HepG2 (cell line): ENCODE data around the gene C1QTNF3. TPM values are rescaled to one million over a fixed set of nuclear protein-coding genes. Genes with fewer than 3 reads are reported as not detected.

Experiments used
- ATAC-seq: fragments of 200-7000 bp; cut with Tn5 transposase; 3 replicates; pipeline ENCODE4 v1.9.1; 2020; ENCODE audit warnings: mild to moderate bottlenecking, moderate library complexity
- BruUV-seq: library from RNA; stranded (reverse); fragments of 400-500 nt; replicated peaks from 2 replicates; lab custom pipeline; 2021; lab: Mats Ljungman, UMichigan
- CTCF ChIA-PET: fragments of 300-600 bp; formaldehyde crosslinking; extraction: SDS; loops from one replicate; lab custom pipeline; 2021; ENCODE audit warnings: low total read pairs, inconsistent platforms, low intra/inter-chr PET ratio; lab: Yijun Ruan, JAX
- POLR2A ChIA-PET: fragments of 350-600 bp; sonication (Branson Sonifier 250); formaldehyde crosslinking; loops from one replicate; lab custom pipeline; 2020; ENCODE audit warnings: antibody characterized with exemption, inconsistent platforms; lab: Yijun Ruan, JAX
- DNase-seq: peaks from one replicate; pipeline ENCODE4 v3.0.0-alpha.2; 2015; ENCODE audit warnings: low spot score
- FAIRE-seq: peaks from 3 replicates; lab custom pipeline; 2011; peaks lifted over from hg19 to GRCh38; lab: Jason Lieb, UNC
- H2AFZ ChIP-seq: one replicate; pipeline ENCODE4 v1.6.1; 2011; ENCODE audit warnings: low read length, inconsistent platforms
- H3K27ac ChIP-seq: fragments of 300-600 bp; 3 replicates; pipeline ENCODE4 v1.8.0; 2011; ENCODE audit warnings: mixed run types, mild to moderate bottlenecking, mixed read lengths, low read length, inconsistent platforms; ENCODE audit not compliant: insufficient read depth; ENCODE audit errors: extremely low read length
- H3K27me3 ChIP-seq, 2 experiments: fragments of 200-600 bp in 1 of 2; 2 replicates in 1 of 2; 3 replicates in 1 of 2; pipeline versions ENCODE4 v1.6.0 to v1.8.0; 2011; ENCODE audit warnings: low read length in 2 of 2, mild to moderate bottlenecking in 2 of 2, moderate library complexity in 2 of 2, inconsistent platforms in 1 of 2; ENCODE audit not compliant: insufficient read depth in 2 of 2, control insufficient read depth in 1 of 2
- H3K36me3 ChIP-seq, 2 experiments: fragments of 200-600 bp in 1 of 2; replicated peaks in 1 of 2; 2 replicates in 1 of 2; 3 replicates in 1 of 2; pipeline versions ENCODE4 v1.5.1 to v1.8.0; 2011; ENCODE audit warnings: low read length in 2 of 2, inconsistent platforms in 1 of 2; ENCODE audit not compliant: insufficient read depth in 2 of 2, control insufficient read depth in 1 of 2
- H3K4me1 ChIP-seq: 2 replicates; pipeline ENCODE4 v1.5.1; 2012; ENCODE audit warnings: low read length, inconsistent platforms; ENCODE audit not compliant: insufficient read depth
- H3K4me2 ChIP-seq: 2 replicates; pipeline ENCODE4 v1.6.0; 2011; ENCODE audit warnings: low read depth, low read length, inconsistent platforms
- H3K4me3 ChIP-seq, 3 experiments: fragments of 200-600 bp in 1 of 3; sonication (generic), shearing (Covaris generic) in 1 of 3; replicated peaks in 1 of 3; 2 replicates each; pipeline ENCODE4 v1.5.1; 2011 to 2016; ENCODE audit warnings: low read length in 3 of 3, inconsistent platforms in 2 of 3, low read depth in 2 of 3, mild to moderate bottlenecking in 2 of 3, control low read depth in 1 of 3, mixed read lengths in 1 of 3; ENCODE audit not compliant: insufficient read depth in 1 of 3
- H3K79me2 ChIP-seq: one replicate; pipeline ENCODE4 v1.6.1; 2011; ENCODE audit warnings: low read length, inconsistent platforms; ENCODE audit not compliant: insufficient read depth
- H3K9ac ChIP-seq: 2 replicates; pipeline ENCODE4 v1.6.0; 2011; ENCODE audit warnings: mild to moderate bottlenecking, low read depth, low read length, inconsistent platforms; ENCODE audit not compliant: insufficient read depth
- H3K9me3 ChIP-seq: 2 replicates; pipeline ENCODE4 v1.5.1; 2012; ENCODE audit warnings: mild to moderate bottlenecking, low read length
- H4K20me1 ChIP-seq: 2 replicates; pipeline ENCODE4 v1.6.0; 2011; ENCODE audit warnings: inconsistent platforms, mild to moderate bottlenecking, low read length, moderate library complexity; ENCODE audit not compliant: insufficient read depth
- BHLHE40 ChIP-seq: IDR thresholded peaks from 2 replicates; pipeline ENCODE4 v1.6.1; 2011; ENCODE audit warnings: low read length, improper control_type of control experiment
- DNMT1 ChIP-seq: sonication (generic); formaldehyde crosslinking; IDR thresholded peaks from 2 replicates; pipeline ENCODE4 v1.5.1; 2020; ENCODE audit warnings: mild to moderate bottlenecking, missing genetic modification reagents
- E2F1 ChIP-seq: sonication (generic); formaldehyde crosslinking; IDR thresholded peaks from 2 replicates; pipeline ENCODE4 v1.5.0; 2020; ENCODE audit warnings: missing genetic modification reagents
- PAXIP1 ChIP-seq: sonication (generic); formaldehyde crosslinking; conservative IDR thresholded peaks from 2 replicates; pipeline ENCODE4 v1.4.0; 2020; ENCODE audit warnings: mild to moderate bottlenecking, missing genetic modification reagents, moderate library complexity
- RCOR2 ChIP-seq: IDR thresholded peaks from 2 replicates; pipeline ENCODE4 v1.6.1; 2016; ENCODE audit warnings: missing biosample characterization, missing genetic modification reagents
- SMARCC2 ChIP-seq: fragments of 450-650 bp; IDR thresholded peaks from 2 replicates; pipeline ENCODE4 v1.6.1; 2017; ENCODE audit warnings: antibody characterized with exemption, mild to moderate bottlenecking
- ZBTB7A ChIP-seq: sonication (generic); formaldehyde crosslinking; IDR thresholded peaks from 2 replicates; pipeline ENCODE4 v1.8.0; 2022; ENCODE audit warnings: mild to moderate bottlenecking, missing genetic modification reagents
- ZNF276 ChIP-seq: sonication (generic); formaldehyde crosslinking; IDR thresholded peaks from 2 replicates; pipeline ENCODE4 v1.4.0; 2020; ENCODE audit warnings: mild to moderate bottlenecking, low read depth, missing genetic modification reagents
- ZNF367 ChIP-seq: sonication (generic); formaldehyde crosslinking; IDR thresholded peaks from 2 replicates; pipeline ENCODE4 v1.4.0; 2020; ENCODE audit warnings: missing genetic modification reagents, borderline replicate concordance
- ZNF513 ChIP-seq: sonication (generic); formaldehyde crosslinking; conservative IDR thresholded peaks from 2 replicates; pipeline ENCODE4 v1.5.0; 2020; ENCODE audit warnings: missing genetic modification reagents
- ZNF776 ChIP-seq: sonication (generic); formaldehyde crosslinking; IDR thresholded peaks from 2 replicates; pipeline ENCODE4 v1.4.0; 2020; ENCODE audit warnings: mild to moderate bottlenecking, missing genetic modification reagents
- WGBS: methylation state at CpG from one replicate; pipeline ENCODE4 v1.1.6; 2017; ENCODE audit warnings: low lambda C conversion rate; 5-methylcytosine and 5-hydroxymethylcytosine counted together
- in situ Hi-C: cut with HindIII; loops from 2 replicates; pipeline ENCODE4 v1.10.0; 2017; ENCODE audit warnings: low pct_unique_long_range_greater_than_20kb; ENCODE audit not compliant: extremely low pct_ligation_motif_present
- intact Hi-C: fragments of 100-400 bp; cut with micrococcal nuclease; formaldehyde crosslinking; loops from one replicate; pipeline ENCODE4 v1.10.0; 2022; ENCODE audit not compliant: unreplicated experiment
- polyA plus RNA-seq, 8 experiments: library from polyadenylated mRNA; depleted of rRNA in 3 of 8; stranded (reverse) in 7 of 8; unstranded in 1 of 8; fragments of >200 nt; fragmentation: Illumina TruSeq in 4 of 8; extraction: Trizol in 4 of 8; gene quantifications; 2 replicates each; pipeline versions ENCODE4 v1.2.1 to v1.2.3, GENCODE V29; 2011 to 2016; ENCODE audit warnings: low read depth in 4 of 8, missing spikeins in 1 of 8, mixed read lengths in 1 of 8; ENCODE audit not compliant: insufficient read depth in 1 of 8
- total RNA-seq, 5 experiments: library from RNA; depleted of rRNA; stranded (reverse); fragments of >200 nt; fragmentation: Illumina TruSeq; extraction: Trizol; gene quantifications; 2 replicates each; pipeline ENCODE4 v1.2.3, GENCODE V29; 2016; ENCODE audit warnings: low read depth in 1 of 5

C1QTNF3 gene
- total and polyA plus RNA-seq, 2 of the 13 experiments (the other 11 are each of a cell fraction or from before 2014, with no cell fraction given) = 3.3 to 10.8 TPM

GRCh38 chr5:34037726-34038125 is 5.3 kb downstream of the C1QTNF3 start:
- H4K20me1 ChIP-seq = no peaks in the 10 kb centered on the region
- 94% methylated on average over 3 of the region's 3 CpGs for WGBS
- no peak overlapping the region for H3K4me3 ChIP-seq
- ATAC-seq (no peak), FAIRE-seq (no peak), DNase-seq (no peak)
- H3K9ac ChIP-seq = no peak overlapping the region
- intact Hi-C loops (no loop called here), in situ Hi-C loops (no loop called here)
- H3K27ac ChIP-seq = no peak overlapping the region
- no TSS peak for BruUV-seq
- no peak overlapping the region for H3K4me2 ChIP-seq
- H3K27me3 ChIP-seq = no peaks in the 10 kb centered on the region
- H3K79me2 ChIP-seq = no peaks in the 10 kb centered on the region
- POLR2A ChIA-PET = no interaction called here
- peaks cover 71% of the 10 kb centered on the region for H3K4me1 ChIP-seq
- H2AFZ ChIP-seq = no peak overlapping the region
- CTCF ChIA-PET = no interaction called here
- H3K36me3 ChIP-seq = peaks cover 0 to 1% of the 10 kb centered on the region in 2 experiments; a peak in 1 of 5 replicates
- H3K9me3 ChIP-seq = no peaks in the 10 kb centered on the region
- TF ChIP-seq RCOR2 (CRISPR knock-in tag) = no peak
- TF ChIP-seq BHLHE40 = no peak
- no peak for TF ChIP-seq ZNF276
- TF ChIP-seq DNMT1 = no peak
- no peak for TF ChIP-seq ZNF776 (CRISPR knock-in tag)
- TF ChIP-seq ZNF367 = no peak
- no peak for TF ChIP-seq PAXIP1
- no peak for TF ChIP-seq E2F1 (CRISPR knock-in tag)
- TF ChIP-seq SMARCC2 = no peak
- no peak for TF ChIP-seq ZBTB7A (CRISPR knock-in tag)
- TF ChIP-seq ZNF513 = no peak
